Testis (tissue), 2 donors: ENCODE results near the gene SLCO1A2.

ENCODE experiments used
- CTCF ChIP-seq, 3 experiments: fragments of 450-650 bp in 2 of 3; fragments of 200-600 bp in 1 of 3; sonication (generic) in 1 of 3; IDR thresholded peaks; one replicate each; pipeline ENCODE4 v1.5.1; 2016 to 2019; ENCODE audit warnings: antibody characterized with exemption in 3 of 3, mild to moderate bottlenecking in 2 of 3, moderate library complexity in 1 of 3
- POLR2A ChIP-seq: fragments of 450-650 bp; IDR thresholded peaks from one replicate; pipeline ENCODE4 v1.6.1; 2017; ENCODE audit warnings: antibody characterized with exemption, mild to moderate bottlenecking, moderate library complexity

- TF ChIP-seq CTCF (IDR thresholded peaks at IDR 0.05) (no peak), POLR2A (no peak)
These were observed 94.9 kb downstream of the SLCO1A2 start for GRCh38 chr12:21239866-21240265.
